Measurements from ENCODE around the gene EPB41L3.

DNA sequence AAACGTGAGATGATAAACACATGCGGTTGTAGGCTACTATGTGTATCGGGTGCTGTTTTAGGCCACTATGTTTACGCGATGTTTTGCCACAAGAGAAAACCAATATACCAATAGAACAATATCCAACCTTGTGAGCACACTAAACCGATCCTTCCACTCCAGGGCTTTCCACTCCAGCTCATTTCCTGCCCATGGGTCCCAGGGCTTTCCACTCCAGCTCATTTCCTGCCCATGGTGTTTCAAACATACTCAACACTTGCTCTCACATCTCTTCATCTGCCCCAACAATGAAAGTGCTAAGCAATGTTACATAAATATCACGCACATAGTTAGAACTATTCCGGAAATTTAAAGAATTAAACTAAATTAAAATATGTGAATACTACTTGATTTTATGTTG is 80.0 kb downstream of the EPB41L3 start:
- TF ChIP-seq ZNF274 (IDR thresholded peaks at IDR 0.05; ENCODE audit: low read depth, low read length) = no peak
- TF ChIP-seq, protein P1, sequence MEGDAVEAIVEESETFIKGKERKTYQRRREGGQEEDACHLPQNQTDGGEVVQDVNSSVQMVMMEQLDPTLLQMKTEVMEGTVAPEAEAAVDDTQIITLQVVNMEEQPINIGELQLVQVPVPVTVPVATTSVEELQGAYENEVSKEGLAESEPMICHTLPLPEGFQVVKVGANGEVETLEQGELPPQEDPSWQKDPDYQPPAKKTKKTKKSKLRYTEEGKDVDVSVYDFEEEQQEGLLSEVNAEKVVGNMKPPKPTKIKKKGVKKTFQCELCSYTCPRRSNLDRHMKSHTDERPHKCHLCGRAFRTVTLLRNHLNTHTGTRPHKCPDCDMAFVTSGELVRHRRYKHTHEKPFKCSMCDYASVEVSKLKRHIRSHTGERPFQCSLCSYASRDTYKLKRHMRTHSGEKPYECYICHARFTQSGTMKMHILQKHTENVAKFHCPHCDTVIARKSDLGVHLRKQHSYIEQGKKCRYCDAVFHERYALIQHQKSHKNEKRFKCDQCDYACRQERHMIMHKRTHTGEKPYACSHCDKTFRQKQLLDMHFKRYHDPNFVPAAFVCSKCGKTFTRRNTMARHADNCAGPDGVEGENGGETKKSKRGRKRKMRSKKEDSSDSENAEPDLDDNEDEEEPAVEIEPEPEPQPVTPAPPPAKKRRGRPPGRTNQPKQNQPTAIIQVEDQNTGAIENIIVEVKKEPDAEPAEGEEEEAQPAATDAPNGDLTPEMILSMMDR (IDR thresholded peaks at IDR 0.05 in 2 of 3, conservative IDR thresholded peaks at IDR 0.05 in 1 of 3; ENCODE audit: borderline replicate concordance in 1 of 3, insufficient read depth in 1 of 3, low read depth in 2 of 3, low read length in 2 of 3) = no peak
- TF ChIP-seq ZFX (IDR thresholded peaks at IDR 0.05) = no peak
- no peak for TF ChIP-seq SIN3A (IDR thresholded peaks at IDR 0.05; ENCODE audit: low read depth)
- no peak for TF ChIP-seq POLR2AphosphoS5 (IDR thresholded peaks at IDR 0.05; ENCODE audit: low read depth, low read length)
- TF ChIP-seq POLR2A (IDR thresholded peaks at IDR 0.05; ENCODE audit: borderline replicate concordance, extremely low read depth, insufficient read depth, insufficient read length) = no peak
- TF ChIP-seq REST (IDR thresholded peaks at IDR 0.05; ENCODE audit: low read depth) = no peak
- no peak for TF ChIP-seq TCF7L2 (IDR thresholded peaks at IDR 0.05; ENCODE audit: borderline replicate concordance, extremely low read depth, insufficient read depth, insufficient read length)
- TF ChIP-seq, protein P2, sequence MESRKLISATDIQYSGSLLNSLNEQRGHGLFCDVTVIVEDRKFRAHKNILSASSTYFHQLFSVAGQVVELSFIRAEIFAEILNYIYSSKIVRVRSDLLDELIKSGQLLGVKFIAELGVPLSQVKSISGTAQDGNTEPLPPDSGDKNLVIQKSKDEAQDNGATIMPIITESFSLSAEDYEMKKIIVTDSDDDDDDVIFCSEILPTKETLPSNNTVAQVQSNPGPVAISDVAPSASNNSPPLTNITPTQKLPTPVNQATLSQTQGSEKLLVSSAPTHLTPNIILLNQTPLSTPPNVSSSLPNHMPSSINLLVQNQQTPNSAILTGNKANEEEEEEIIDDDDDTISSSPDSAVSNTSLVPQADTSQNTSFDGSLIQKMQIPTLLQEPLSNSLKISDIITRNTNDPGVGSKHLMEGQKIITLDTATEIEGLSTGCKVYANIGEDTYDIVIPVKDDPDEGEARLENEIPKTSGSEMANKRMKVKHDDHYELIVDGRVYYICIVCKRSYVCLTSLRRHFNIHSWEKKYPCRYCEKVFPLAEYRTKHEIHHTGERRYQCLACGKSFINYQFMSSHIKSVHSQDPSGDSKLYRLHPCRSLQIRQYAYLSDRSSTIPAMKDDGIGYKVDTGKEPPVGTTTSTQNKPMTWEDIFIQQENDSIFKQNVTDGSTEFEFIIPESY (IDR thresholded peaks at IDR 0.05; ENCODE audit: extremely low read depth, insufficient replicate concordance, low read length) = no peak
- TF ChIP-seq CEBPB (IDR thresholded peaks at IDR 0.05; ENCODE audit: low read depth) = no peak

Data from HCT116 (cell line).